ENCODE measurements around the gene HELQ.

The HELQ gene

GRCh38 chr4:83360018-83360417 is 95.6 kb downstream of the HELQ start:
- no peak for TF ChIP-seq CTCF (IDR thresholded peaks at IDR 0.05; ENCODE audit: low read depth, low read length)
- H3K4me3 ChIP-seq (ENCODE audit: low read depth, low read length): no peak overlapping the region

GRCh38 chr4:83358410-83358809 is 97.2 kb downstream of the HELQ start:
- no peak overlapping the region for H3K4me3 ChIP-seq (ENCODE audit: low read depth, low read length)

More at GRCh38 chr4:83358410-83358809, 97.2 kb downstream of the HELQ start:
- TF ChIP-seq CTCF (IDR thresholded peaks at IDR 0.05; ENCODE audit: low read depth, low read length): no peak

Data from WI38 (cell line).